HCT116 (cell line): Measurements from ENCODE around the gene CHRNB4.

ENCODE experiments used
- CEBPB ChIP-seq: IDR thresholded peaks from 2 replicates; pipeline ENCODE4 v1.6.1; 2012; ENCODE audit warnings: low read depth
- CTCF ChIP-seq, 3 experiments: fragments of 200-600 bp in 1 of 3; sonication (generic) in 1 of 3; IDR thresholded peaks in 2 of 3; conservative IDR thresholded peaks in 1 of 3; 2 replicates each; pipeline ENCODE4 v1.5.1; 2012 to 2017; ENCODE audit warnings: low read depth in 2 of 3, low read length in 2 of 3, antibody characterized with exemption in 1 of 3, borderline replicate concordance in 1 of 3, control low read depth in 1 of 3, mild to moderate bottlenecking in 1 of 3, mixed read lengths in 1 of 3, mixed run types in 1 of 3, moderate library complexity in 1 of 3; ENCODE audit not compliant: insufficient read depth in 1 of 3
- ELF1 ChIP-seq: IDR thresholded peaks from 2 replicates; pipeline ENCODE4 v1.6.1; 2012; ENCODE audit warnings: low read depth, borderline replicate concordance
- EZH2 ChIP-seq: fragments of 200-600 bp; sonication (generic); IDR thresholded peaks from 2 replicates; pipeline ENCODE4 v1.6.1; 2017; ENCODE audit warnings: antibody characterized with exemption, mixed run types
- EZH2phosphoT487 ChIP-seq: fragments of 200-600 bp; IDR thresholded peaks from 2 replicates; pipeline ENCODE4 v1.6.1; 2018; ENCODE audit warnings: antibody characterized with exemption, borderline replicate concordance
- FOSL1 ChIP-seq: IDR thresholded peaks from 2 replicates; pipeline ENCODE4 v1.6.1; 2012; ENCODE audit warnings: low read depth
- MAX ChIP-seq: IDR thresholded peaks from 2 replicates; pipeline ENCODE4 v1.6.1; 2012
- POLR2A ChIP-seq: IDR thresholded peaks from 2 replicates; pipeline ENCODE4 v1.7.0; 2011; ENCODE audit warnings: borderline replicate concordance; ENCODE audit not compliant: insufficient read depth, insufficient read length; ENCODE audit errors: extremely low read depth
- POLR2AphosphoS5 ChIP-seq: IDR thresholded peaks from 2 replicates; pipeline ENCODE4 v1.6.1; 2011; ENCODE audit warnings: mild to moderate bottlenecking, low read depth, low read length, moderate library complexity
- RAD21 ChIP-seq: IDR thresholded peaks from 2 replicates; pipeline ENCODE4 v1.6.1; 2012; ENCODE audit warnings: low read depth, mild to moderate bottlenecking
- REST ChIP-seq: IDR thresholded peaks from 2 replicates; pipeline ENCODE4 v1.6.1; 2012; ENCODE audit warnings: low read depth
- SIN3A ChIP-seq: IDR thresholded peaks from 2 replicates; pipeline ENCODE4 v1.6.1; 2012; ENCODE audit warnings: low read depth
- YY1 ChIP-seq: IDR thresholded peaks from 2 replicates; pipeline ENCODE4 v1.6.1; 2011; ENCODE audit warnings: low read length, low read depth, moderate library complexity, mild to moderate bottlenecking; ENCODE audit not compliant: insufficient replicate concordance; ENCODE audit errors: extremely low read depth
- ZNF274 ChIP-seq: fragments of 200-500 bp; sonication (Bioruptor generic); IDR thresholded peaks from 2 replicates; pipeline ENCODE4 v1.6.1; 2014; ENCODE audit warnings: mild to moderate bottlenecking, low read depth, low read length, inconsistent platforms

- TF ChIP-seq CEBPB (no peak), CTCF (IDR thresholded peaks at IDR 0.05 in 2 of 3, conservative IDR thresholded peaks at IDR 0.05 in 1 of 3; ENCODE audit: borderline replicate concordance in 1 of 3, insufficient read depth in 1 of 3, low read depth in 2 of 3, low read length in 2 of 3) (no peak), ELF1 (no peak), FOSL1 (no peak), REST (no peak), SIN3A (no peak), MAX (no peak), POLR2AphosphoS5 (no peak), ZNF274 (no peak), RAD21 (no peak), POLR2A (no peak), EZH2 (no peak), YY1 (no peak), EZH2phosphoT487 (no peak)
Measured at GRCh38 chr15:78642331-78642730, 1.3 kb upstream of the CHRNB4 start.
